Measurements from ENCODE around the gene ITGB2. TPM values are rescaled to one million over a fixed set of nuclear protein-coding genes. Genes with fewer than 3 reads are reported as not detected.

The ITGB2 gene
- total RNA-seq, 1 donor from 2014 or later: not detected

GRCh38 chr21:44886113-44887075 is 34.3 kb downstream of the ITGB2 start:
- H4K20me1 ChIP-seq (ENCODE audit: low read depth): no peaks in the 10 kb centered on the region
- Mint-ChIP-seq H3K27ac (peak overlapping the region; percentile 17), H3K9me3 (no peaks in the 10 kb centered on the region), H3K4me1 (no peaks in the 10 kb centered on the region), H3K36me3 (no peaks in the 10 kb centered on the region), H3K27me3 (ENCODE audit: insufficient read depth, low read depth) (peaks cover 7% of the 10 kb centered on the region), H3K4me3 (no peak overlapping the region)
- no peaks in the 10 kb centered on the region for H3K79me2 ChIP-seq (ENCODE audit: low read depth)
- H3K27ac ChIP-seq: no peak overlapping the region
- no peaks in the 10 kb centered on the region for H3K4me1 ChIP-seq
- TF ChIP-seq CTCF (IDR thresholded peaks at IDR 0.05) (no peak), EZH2 (IDR thresholded peaks at IDR 0.05) (no peak), EZH2phosphoT487 (IDR thresholded peaks at IDR 0.05) (no peak)
- H3K36me3 ChIP-seq: no peaks in the 10 kb centered on the region
- DNase-seq (ENCODE audit: low spot score): no peak
- no peaks in the 10 kb centered on the region for H3K27me3 ChIP-seq
- H2AFZ ChIP-seq (replicated peaks): no peak overlapping the region
- H3K9ac ChIP-seq: no peak overlapping the region
- no peaks in the 10 kb centered on the region for H3F3A ChIP-seq (ENCODE audit: low read depth)
- H3K4me2 ChIP-seq: no peak overlapping the region
- H3K4me3 ChIP-seq: no peak overlapping the region
- no peaks in the 10 kb centered on the region for H3K9me3 ChIP-seq (ENCODE audit: low read depth)

- H3K27ac ChIP-seq: no peak overlapping the region
- H3K4me2 ChIP-seq: no peak overlapping the region
- no peaks in the 10 kb centered on the region for H3K27me3 ChIP-seq
- no peaks in the 10 kb centered on the region for H4K20me1 ChIP-seq (ENCODE audit: low read depth)
- Mint-ChIP-seq H3K27me3 (ENCODE audit: insufficient read depth, low read depth) (peaks cover 4% of the 10 kb centered on the region), H3K36me3 (no peaks in the 10 kb centered on the region), H3K27ac (no peak overlapping the region), H3K4me3 (no peak overlapping the region), H3K4me1 (no peaks in the 10 kb centered on the region), H3K9me3 (no peaks in the 10 kb centered on the region)
- H3F3A ChIP-seq (ENCODE audit: low read depth): no peaks in the 10 kb centered on the region
- no peak overlapping the region for H3K4me3 ChIP-seq
- H3K9ac ChIP-seq: no peak overlapping the region
- TF ChIP-seq CTCF (IDR thresholded peaks at IDR 0.05) (no peak), EZH2 (IDR thresholded peaks at IDR 0.05) (no peak), EZH2phosphoT487 (IDR thresholded peaks at IDR 0.05) (no peak)
- no peaks in the 10 kb centered on the region for H3K79me2 ChIP-seq (ENCODE audit: low read depth)
- DNase-seq (ENCODE audit: low spot score): no peak
- H2AFZ ChIP-seq (replicated peaks): no peak overlapping the region
- H3K4me1 ChIP-seq: no peaks in the 10 kb centered on the region
- no peaks in the 10 kb centered on the region for H3K9me3 ChIP-seq (ENCODE audit: low read depth)
- H3K36me3 ChIP-seq: no peaks in the 10 kb centered on the region
Measured at GRCh38 chr21:44885615-44886014, 35.1 kb downstream of the ITGB2 start.

GRCh38 chr21:44884097-44884496 is 36.6 kb downstream of the ITGB2 start:
- no peak overlapping the region for H3K27ac Mint-ChIP-seq
- no peaks in the 10 kb centered on the region for H3K9me3 Mint-ChIP-seq
- Histone ChIP-seq H3K9ac (no peak overlapping the region), H3K27me3 (no peaks in the 10 kb centered on the region), H3K36me3 (no peaks in the 10 kb centered on the region), H3K4me2 (no peak overlapping the region), H3K79me2 (ENCODE audit: low read depth) (no peaks in the 10 kb centered on the region), H4K20me1 (ENCODE audit: low read depth) (no peaks in the 10 kb centered on the region), H3K4me1 (no peaks in the 10 kb centered on the region), H3K9me3 (ENCODE audit: low read depth) (no peaks in the 10 kb centered on the region), H2AFZ (replicated peaks) (no peak overlapping the region), H3K27ac (no peak overlapping the region), H3F3A (ENCODE audit: low read depth) (no peaks in the 10 kb centered on the region), H3K4me3 (no peak overlapping the region)
- H3K4me3 Mint-ChIP-seq: no peak overlapping the region
- no peak for DNase-seq (ENCODE audit: low spot score)
- H3K4me1 Mint-ChIP-seq: no peaks in the 10 kb centered on the region
- peaks cover 6% of the 10 kb centered on the region for H3K27me3 Mint-ChIP-seq (ENCODE audit: insufficient read depth, low read depth)
- TF ChIP-seq EZH2phosphoT487 (IDR thresholded peaks at IDR 0.05) (no peak), EZH2 (IDR thresholded peaks at IDR 0.05) (no peak), CTCF (IDR thresholded peaks at IDR 0.05) (no peak)
- H3K36me3 Mint-ChIP-seq: no peaks in the 10 kb centered on the region

Measured in neural progenitor cell (in vitro differentiated cells).